EL (cell line): ENCODE results near the gene ZFP3.
"Not testable (repeated sequence)": the region's sequence is repeated elsewhere in the genome, so short reads cannot be mapped to it uniquely, and the experiment has no call there.

Experiments
- DNase-seq: peaks from one replicate; pipeline ENCODE4 v3.0.0-alpha.2; 2016

The ZFP3 gene

GRCh38 chr17:5139458-5139732, 61.1 kb downstream of the ZFP3 start:
- DNase-seq, result no peak

GRCh38 chr17:5142877-5143276, 64.6 kb downstream of the ZFP3 start:
- not testable (repeated sequence) for DNase-seq
